Peyer's patch (tissue), 4 donors: ENCODE data around the gene MTMR2.

ENCODE experiments used
- CTCF ChIP-seq, 6 experiments: fragments of 450-650 bp in 4 of 6; fragments of 200-600 bp in 2 of 6; sonication (generic) in 1 of 6; IDR thresholded peaks; one replicate each; pipeline ENCODE4 v1.5.1; 2017 to 2019; ENCODE audit warnings: antibody characterized with exemption in 6 of 6, mild to moderate bottlenecking in 3 of 6, moderate library complexity in 1 of 6
- POLR2A ChIP-seq, 2 donors: fragments of 450-650 bp; IDR thresholded peaks; one replicate each; pipeline ENCODE4 v1.5.1; 2017; ENCODE audit warnings: antibody characterized with exemption in 2 of 2, mild to moderate bottlenecking in 2 of 2, moderate library complexity in 2 of 2

DNA sequence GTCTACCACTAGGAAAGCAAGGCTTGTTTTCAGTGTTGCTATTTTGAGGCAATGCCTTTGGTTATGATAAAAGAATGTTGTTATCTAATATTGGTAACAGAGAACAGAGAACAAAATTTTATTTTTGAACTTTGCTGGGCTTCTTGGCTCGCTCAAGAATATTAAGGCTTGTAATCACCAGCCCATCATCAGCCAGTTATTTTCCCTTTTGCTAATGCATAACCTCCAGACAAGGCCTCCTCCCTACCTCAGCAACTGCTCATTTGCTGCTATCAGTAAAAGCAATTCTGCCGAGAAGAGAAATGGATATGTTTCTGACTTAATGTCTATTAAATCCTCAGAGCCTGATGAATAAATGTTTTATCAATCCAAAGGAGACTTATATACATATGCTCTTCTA lies 8.9 kb downstream of the MTMR2 start:
- TF ChIP-seq CTCF (IDR thresholded peaks at IDR 0.05) (no peak), POLR2A (IDR thresholded peaks at IDR 0.05) (no peak)
